Stimulated activated CD4-positive, alpha-beta T cell treated with anti-CD3 and anti-CD28 coated beads, Interleukin-1b, Interleukin-23, amount 100 ng/mL, for 48 hours (primary cell): ENCODE results near the gene RASSF8.

Experiments
- DNase-seq: peaks from one replicate; pipeline ENCODE4 v3.0.0-alpha.2; 2020

The RASSF8 gene

GRCh38 chr12:26065451-26065850 is 107.0 kb downstream of the RASSF8 start:
- no peak for DNase-seq

DNA sequence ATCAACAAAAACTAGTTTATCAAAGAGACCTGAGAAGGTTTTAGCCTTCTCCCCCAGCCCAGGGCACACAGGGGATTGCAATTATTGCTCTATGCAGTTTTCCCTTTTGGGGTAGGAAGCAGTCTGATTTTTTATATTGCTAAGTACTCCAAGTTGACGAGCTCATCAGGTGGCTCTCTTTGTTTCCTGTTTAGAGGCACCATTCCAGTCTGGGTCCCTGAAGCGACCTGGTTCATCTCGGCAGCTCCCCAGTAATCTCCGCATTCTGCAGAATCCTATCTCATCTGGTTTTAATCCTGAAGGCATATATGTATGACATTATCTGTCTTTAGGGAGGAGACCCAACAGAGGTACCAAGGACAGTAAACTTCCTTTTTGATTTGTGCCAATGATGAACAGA is 110.0 kb downstream of the RASSF8 start:
- no peak for DNase-seq

DNA sequence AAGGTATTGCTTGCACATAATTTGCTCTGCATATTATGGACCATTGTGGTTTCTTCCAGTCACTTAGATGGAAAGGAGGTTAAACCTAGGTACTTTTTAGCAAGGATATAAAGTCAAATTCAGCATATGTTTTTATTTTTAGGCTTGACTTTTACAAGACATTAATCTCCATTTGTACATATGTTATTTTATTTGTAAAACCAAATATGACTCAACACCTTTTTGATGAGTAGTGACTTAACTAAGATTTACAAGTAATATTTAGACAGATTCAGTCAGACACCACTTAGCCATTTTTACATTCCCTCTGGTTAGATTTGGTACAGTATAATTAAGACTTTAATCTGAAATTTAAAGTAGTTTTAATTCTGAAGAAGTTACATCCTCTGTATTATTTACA is 111.3 kb downstream of the RASSF8 start:
- DNase-seq: no peak

DNA sequence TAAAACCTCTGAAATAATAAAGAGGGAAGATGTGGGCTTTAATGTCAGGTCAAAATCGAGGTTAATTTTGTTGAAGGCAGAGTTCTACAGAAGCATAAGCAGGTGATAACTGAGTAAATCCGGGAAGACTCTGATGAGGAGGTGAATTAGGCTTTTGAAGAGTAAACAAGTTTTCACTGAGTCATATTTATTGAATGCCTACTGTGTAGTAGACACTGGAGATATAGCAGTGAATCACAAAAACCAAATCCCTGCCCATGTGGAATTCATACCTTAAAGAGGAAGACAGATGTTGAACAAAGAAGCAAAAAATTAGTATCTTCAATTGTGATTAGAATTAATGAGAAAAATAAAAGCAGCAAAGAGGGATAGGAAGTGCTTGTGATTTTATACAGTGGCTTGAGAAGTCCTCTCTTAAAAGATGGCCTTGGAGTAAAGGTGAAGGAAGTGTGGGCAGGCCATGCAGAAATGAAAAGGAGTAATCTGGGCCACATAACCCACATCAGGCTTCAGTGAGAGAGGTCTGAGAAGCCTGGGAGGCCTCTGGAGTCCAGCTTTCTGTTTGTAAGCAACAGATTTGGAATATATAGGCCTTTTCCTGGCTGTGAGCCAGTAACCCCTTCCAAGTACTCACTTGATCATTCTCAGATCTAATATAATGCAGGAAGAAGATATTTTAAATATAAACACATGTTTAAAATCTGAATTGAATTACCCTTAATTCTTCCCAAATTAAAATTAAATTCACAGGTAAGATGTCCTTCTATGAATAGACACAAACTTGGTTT is 119.6 kb downstream of the RASSF8 start:
- DNase-seq: no peak

GRCh38 chr12:26080911-26081310 is 122.4 kb downstream of the RASSF8 start:
- DNase-seq: no peak

DNA sequence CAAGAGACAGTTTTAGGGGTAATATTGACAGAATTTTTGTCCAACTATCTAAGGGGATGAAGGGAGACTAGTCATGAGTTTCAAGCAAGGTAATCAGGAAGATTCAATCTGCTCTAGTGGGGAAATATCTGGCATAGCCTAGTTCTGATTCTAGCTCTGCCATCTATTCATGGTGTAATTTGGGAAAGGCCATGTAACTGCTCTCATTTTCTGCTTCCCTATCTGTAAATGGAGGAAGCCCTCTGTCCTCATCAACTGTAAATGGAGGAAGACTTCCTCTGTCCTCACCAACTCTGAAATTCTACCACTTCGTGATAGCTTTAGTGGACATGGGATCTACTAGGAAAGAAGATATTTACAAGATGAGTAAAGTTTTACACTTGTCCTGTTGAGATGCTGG is 128.5 kb downstream of the RASSF8 start:
- DNase-seq: no peak

- DNase-seq: no peak
These were observed 130.5 kb downstream of the RASSF8 start for GRCh38 chr12:26088998-26089397.

DNA sequence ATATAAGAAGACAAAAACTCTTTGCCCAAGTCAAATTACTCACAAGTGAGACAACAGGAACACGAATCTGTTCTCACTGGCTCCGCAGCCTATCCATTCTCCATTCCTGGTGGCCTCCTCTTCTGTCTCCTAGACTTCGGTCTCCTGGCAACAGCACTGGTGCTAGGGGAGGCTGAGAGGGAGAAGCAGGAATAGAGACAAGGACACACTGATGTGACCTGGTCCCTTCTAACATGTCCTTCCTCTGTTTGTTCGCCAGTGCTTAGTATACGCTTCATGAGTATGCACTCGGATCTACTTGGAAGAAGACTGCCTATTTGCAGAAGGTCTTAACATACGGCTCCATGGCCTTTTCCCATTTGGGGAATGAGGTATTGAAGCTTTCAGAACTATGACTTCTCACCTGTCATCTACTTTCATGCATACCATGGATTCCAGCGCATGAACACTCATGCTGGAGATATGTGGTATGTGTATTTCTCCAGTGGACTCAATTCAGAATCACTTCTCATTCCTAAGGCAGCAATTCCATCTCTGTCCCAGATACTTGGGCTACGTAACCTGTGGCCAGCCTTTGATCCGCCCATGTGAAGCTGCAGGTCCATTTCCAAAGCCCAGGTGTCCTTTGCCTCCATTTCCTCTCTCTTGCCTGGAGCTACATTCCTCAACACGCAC is 132.5 kb downstream of the RASSF8 start:
- no peak for DNase-seq

DNA sequence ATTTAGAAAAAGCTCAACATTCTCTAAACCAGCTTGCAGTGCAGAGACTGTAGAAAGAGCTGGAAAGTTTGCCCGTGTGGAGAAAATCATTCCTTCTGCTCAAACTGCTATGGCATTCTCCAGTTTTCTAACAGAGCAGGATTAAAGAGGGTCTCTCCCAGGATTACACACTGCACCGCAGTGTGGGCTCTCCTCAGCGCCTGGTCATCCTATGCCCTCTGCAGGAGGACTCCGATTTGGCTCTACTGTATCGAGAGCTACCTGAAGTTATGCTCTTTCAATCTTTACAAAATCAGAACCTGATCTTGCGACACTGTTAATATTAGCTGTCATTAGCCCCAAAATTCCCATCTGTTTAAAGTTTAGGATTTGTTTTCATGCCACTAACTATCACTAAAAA is 133.3 kb downstream of the RASSF8 start:
- DNase-seq: no peak

GRCh38 chr12:26092346-26093105 is 134.0 kb downstream of the RASSF8 start:
- DNase-seq: no peak

- DNase-seq: no peak
These were observed 136.7 kb downstream of the RASSF8 start for GRCh38 chr12:26095186-26095585.

- DNase-seq: no peak
These were observed 137.6 kb downstream of the RASSF8 start for GRCh38 chr12:26096036-26096435.

DNA sequence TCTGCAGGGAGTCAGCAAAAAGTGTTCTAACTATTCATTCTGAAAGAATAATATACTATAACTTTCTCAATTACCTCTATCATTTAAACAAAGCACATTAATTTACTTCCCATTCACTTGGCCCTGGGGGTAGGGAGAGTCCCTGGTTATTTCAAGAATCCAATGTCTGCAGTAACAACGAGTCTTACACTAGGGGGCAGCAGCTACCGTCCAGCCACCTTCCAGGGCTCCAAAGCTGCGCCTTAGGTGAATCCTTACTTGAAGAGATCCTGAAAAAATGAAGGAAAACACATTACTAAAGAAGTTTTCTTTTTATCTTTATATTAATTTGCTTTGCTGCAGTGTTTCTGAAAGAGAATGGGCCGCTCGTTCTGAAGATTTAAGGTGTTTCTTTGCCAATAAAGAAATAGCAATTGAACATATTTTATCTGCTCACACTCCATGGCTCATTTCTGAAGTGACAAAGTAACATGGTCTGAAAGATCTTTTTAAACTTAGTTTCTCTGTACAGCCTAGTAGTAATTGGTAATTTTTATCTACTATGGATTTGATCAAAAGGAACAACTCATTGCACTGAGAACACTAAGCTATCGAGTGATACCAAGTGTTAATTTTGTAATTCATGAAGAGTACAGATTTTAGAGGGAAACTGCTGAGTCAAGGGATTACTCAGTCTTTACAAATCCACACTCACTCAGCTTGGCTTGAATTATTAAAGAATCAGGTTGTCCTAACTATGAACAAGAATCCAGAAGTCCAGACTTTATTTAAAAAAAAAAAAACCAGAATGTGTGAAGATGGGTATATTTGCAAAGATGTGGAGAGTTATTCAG is 138.8 kb downstream of the RASSF8 start:
- peak; percentile 46 for DNase-seq

GRCh38 chr12:26100666-26101349 is 142.3 kb downstream of the RASSF8 start:
- no peak for DNase-seq

GRCh38 chr12:26101350-26101734 is 142.9 kb downstream of the RASSF8 start:
- no peak for DNase-seq

GRCh38 chr12:26101763-26102162 is 143.3 kb downstream of the RASSF8 start:
- no peak for DNase-seq

GRCh38 chr12:26102953-26103352 is 144.5 kb downstream of the RASSF8 start:
- no peak for DNase-seq

GRCh38 chr12:26106347-26106746 is 147.9 kb downstream of the RASSF8 start:
- DNase-seq: no peak

GRCh38 chr12:26108915-26109314 is 150.4 kb downstream of the RASSF8 start:
- DNase-seq: no peak

DNA sequence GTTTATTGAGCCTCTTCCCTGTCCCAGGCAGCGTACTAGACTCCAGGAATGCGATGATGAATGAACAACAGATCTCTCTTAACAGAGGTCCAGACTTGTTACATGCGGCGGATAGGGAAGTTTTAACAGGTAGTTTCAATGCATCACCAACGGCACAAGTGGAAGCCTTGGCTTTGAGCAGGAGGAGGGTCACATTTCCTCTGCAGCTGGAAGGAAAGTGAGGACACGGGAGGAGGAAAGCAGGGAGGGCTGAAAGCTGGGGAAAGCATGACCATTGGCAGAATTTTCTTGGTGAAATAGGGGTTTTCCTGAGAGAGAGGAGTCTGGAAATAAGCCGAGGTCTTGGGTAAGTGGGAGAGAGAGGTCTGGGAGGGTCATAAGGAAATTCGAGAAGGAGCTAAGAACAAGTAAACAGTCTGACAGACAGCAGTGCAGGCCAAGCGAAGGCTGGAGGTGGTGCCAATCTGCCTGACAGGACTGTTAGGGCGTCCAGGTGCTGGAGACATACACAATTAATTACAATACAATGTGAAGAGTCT is 150.9 kb downstream of the RASSF8 start:
- DNase-seq: no peak

DNA sequence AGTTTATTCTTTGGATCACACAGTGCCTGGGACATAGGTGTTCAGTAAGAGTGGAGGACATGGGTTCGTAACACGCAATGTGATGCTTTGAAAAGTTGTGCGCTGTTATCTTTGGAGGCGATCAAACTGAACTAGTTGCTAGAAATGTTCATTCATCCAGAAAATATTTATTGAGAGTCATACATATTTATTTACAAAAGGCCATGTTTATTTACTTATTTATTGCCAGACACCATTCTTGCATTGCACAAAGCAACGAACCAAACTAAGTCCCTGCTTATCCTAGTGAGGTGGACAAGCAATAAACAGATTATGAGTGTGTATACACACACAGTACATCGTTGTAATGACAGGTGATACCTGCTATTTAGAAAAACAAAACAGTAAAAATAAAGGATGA is 153.8 kb downstream of the RASSF8 start:
- DNase-seq: no peak

DNA sequence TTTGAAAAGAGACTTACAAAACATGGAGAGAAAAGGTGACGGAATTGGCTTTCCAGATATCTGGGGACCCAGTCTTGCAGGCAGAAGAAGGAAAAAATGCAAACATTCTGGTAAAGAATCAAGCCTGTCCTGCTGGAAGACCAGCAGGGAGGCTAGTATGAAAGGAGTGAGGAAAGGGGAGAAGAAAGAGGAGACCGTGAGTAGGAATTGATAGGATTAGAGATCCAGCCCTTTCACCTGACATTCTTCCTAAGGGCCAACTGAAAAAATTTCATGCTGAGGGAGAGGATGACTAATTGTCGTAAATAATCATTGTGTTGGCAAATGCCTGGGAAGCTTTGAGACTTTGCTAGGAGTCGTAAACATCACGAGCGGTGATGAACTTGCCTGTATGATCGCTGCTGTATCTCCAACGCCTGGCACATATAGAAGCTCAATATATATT is 154.2 kb downstream of the RASSF8 start:
- DNase-seq: no peak
